Measurements from ENCODE around the gene SS18.

DNA sequence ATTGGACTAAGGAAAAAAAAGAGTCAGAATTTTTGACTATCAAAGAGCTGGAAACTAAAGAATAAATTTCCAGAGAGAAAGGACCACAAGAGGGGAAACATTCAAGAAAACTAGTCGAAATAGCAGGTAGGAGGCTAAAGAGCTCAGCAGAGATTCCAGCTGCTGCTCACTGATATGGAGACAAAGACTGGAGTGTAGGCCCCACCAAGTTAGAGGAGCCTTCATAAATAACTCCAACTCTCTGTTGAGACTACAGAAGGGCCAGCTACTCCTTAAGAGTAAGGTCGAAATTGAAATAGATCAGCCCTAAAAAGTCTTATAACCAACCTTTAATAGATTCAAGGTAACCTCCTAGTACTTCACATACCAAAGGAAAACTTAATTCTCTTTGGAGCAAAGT is 31.1 kb downstream of the SS18 start:
- TF ChIP-seq, protein P1, sequence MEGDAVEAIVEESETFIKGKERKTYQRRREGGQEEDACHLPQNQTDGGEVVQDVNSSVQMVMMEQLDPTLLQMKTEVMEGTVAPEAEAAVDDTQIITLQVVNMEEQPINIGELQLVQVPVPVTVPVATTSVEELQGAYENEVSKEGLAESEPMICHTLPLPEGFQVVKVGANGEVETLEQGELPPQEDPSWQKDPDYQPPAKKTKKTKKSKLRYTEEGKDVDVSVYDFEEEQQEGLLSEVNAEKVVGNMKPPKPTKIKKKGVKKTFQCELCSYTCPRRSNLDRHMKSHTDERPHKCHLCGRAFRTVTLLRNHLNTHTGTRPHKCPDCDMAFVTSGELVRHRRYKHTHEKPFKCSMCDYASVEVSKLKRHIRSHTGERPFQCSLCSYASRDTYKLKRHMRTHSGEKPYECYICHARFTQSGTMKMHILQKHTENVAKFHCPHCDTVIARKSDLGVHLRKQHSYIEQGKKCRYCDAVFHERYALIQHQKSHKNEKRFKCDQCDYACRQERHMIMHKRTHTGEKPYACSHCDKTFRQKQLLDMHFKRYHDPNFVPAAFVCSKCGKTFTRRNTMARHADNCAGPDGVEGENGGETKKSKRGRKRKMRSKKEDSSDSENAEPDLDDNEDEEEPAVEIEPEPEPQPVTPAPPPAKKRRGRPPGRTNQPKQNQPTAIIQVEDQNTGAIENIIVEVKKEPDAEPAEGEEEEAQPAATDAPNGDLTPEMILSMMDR (IDR thresholded peaks at IDR 0.05; ENCODE audit: low read length), result no peak
- no peak for TF ChIP-seq EZH2 (IDR thresholded peaks at IDR 0.05; ENCODE audit: borderline replicate concordance, low read length)
